Trophoblast cell (in vitro differentiated cells and primary cell): Measurements from ENCODE around the gene NLRP8.

Experiments
- DNase-seq, 2 donors: peaks; one replicate each; pipeline ENCODE4 v3.0.0-alpha.2; 2016
- H2AFZ ChIP-seq: 2 replicates; pipeline ENCODE4 v1.6.1; 2013; ENCODE audit warnings: low read length, moderate library complexity, mild to moderate bottlenecking; ENCODE audit not compliant: insufficient read depth, poor library complexity
- H2AK5ac ChIP-seq: 2 replicates; pipeline ENCODE4 v1.6.1; 2013; ENCODE audit warnings: mild to moderate bottlenecking, low read length
- H2BK120ac ChIP-seq: 2 replicates; pipeline ENCODE4 v1.6.1; 2013; ENCODE audit warnings: low read length, mild to moderate bottlenecking, moderate library complexity; ENCODE audit not compliant: insufficient read depth, poor library complexity
- H2BK12ac ChIP-seq: 2 replicates; pipeline ENCODE4 v1.6.1; 2013; ENCODE audit warnings: mild to moderate bottlenecking, low read length, moderate library complexity
- H2BK5ac ChIP-seq: 2 replicates; pipeline ENCODE4 v1.6.1; 2013; ENCODE audit warnings: low read length, low read depth, moderate library complexity, mild to moderate bottlenecking; ENCODE audit not compliant: poor library complexity
- H3K14ac ChIP-seq: 2 replicates; pipeline ENCODE4 v1.6.1; 2013; ENCODE audit warnings: mild to moderate bottlenecking, low read length
- H3K18ac ChIP-seq: 2 replicates; pipeline ENCODE4 v1.6.1; 2013; ENCODE audit warnings: mild to moderate bottlenecking, low read length
- H3K23ac ChIP-seq: 2 replicates; pipeline ENCODE4 v1.6.1; 2013; ENCODE audit warnings: low read length
- H3K27ac ChIP-seq: 2 replicates; pipeline ENCODE4 v1.5.1; 2013; ENCODE audit warnings: low read depth, mild to moderate bottlenecking, inconsistent platforms, low read length, moderate library complexity
- H3K27me3 ChIP-seq: 2 replicates; pipeline ENCODE4 v1.6.1; 2013; ENCODE audit warnings: inconsistent platforms, mild to moderate bottlenecking, low read length, moderate library complexity; ENCODE audit not compliant: insufficient read depth
- H3K36me3 ChIP-seq, 2 experiments: 1 replicate in 1 of 2; 2 replicates in 1 of 2; pipeline ENCODE4 v1.6.1; 2013; ENCODE audit warnings: low read length in 2 of 2, mild to moderate bottlenecking in 2 of 2, moderate library complexity in 1 of 2; ENCODE audit not compliant: insufficient read depth in 2 of 2, control insufficient read depth in 1 of 2
- H3K4ac ChIP-seq: 2 replicates; pipeline ENCODE4 v1.6.1; 2013; ENCODE audit warnings: low read depth, mild to moderate bottlenecking, low read length, moderate library complexity
- H3K4me1 ChIP-seq, 2 experiments: 1 replicate in 1 of 2; 2 replicates in 1 of 2; pipeline ENCODE4 v1.6.1; 2013; ENCODE audit warnings: low read length in 2 of 2, mild to moderate bottlenecking in 2 of 2, moderate library complexity in 1 of 2; ENCODE audit not compliant: insufficient read depth in 2 of 2, control insufficient read depth in 1 of 2
- H3K4me2 ChIP-seq: 2 replicates; pipeline ENCODE4 v1.6.1; 2013; ENCODE audit warnings: inconsistent platforms, mild to moderate bottlenecking, low read length, moderate library complexity
- H3K4me3 ChIP-seq: 2 replicates; pipeline ENCODE4 v1.5.1; 2013; ENCODE audit warnings: mild to moderate bottlenecking, low read depth, low read length, inconsistent platforms
- H3K79me1 ChIP-seq: one replicate; pipeline ENCODE4 v1.6.1; 2013; ENCODE audit warnings: low read length
- H3K79me2 ChIP-seq: 2 replicates; pipeline ENCODE4 v1.6.1; 2013; ENCODE audit warnings: low read length, mild to moderate bottlenecking; ENCODE audit not compliant: control insufficient read depth, insufficient read depth, poor library complexity
- H3K9ac ChIP-seq: 2 replicates; pipeline ENCODE4 v1.6.1; 2013; ENCODE audit warnings: mild to moderate bottlenecking, low read length
- H3K9me3 ChIP-seq: 2 replicates; pipeline ENCODE4 v1.6.1; 2013; ENCODE audit warnings: low read depth, mild to moderate bottlenecking, control low read depth, inconsistent platforms, low read length; ENCODE audit not compliant: insufficient read depth
- H4K12ac ChIP-seq: 2 replicates; pipeline ENCODE4 v1.6.1; 2013; ENCODE audit warnings: low read depth, mild to moderate bottlenecking, low read length, moderate library complexity
- H4K8ac ChIP-seq: 2 replicates; pipeline ENCODE4 v1.6.1; 2013; ENCODE audit warnings: low read depth, mild to moderate bottlenecking, low read length, moderate library complexity
- H4K91ac ChIP-seq: one replicate; pipeline ENCODE4 v1.6.1; 2013; ENCODE audit warnings: low read depth, mild to moderate bottlenecking, low read length, moderate library complexity
- WGBS: extraction: QIAGEN DNeasy Blood & Tissue Kit; methylation state at CpG from one replicate; pipeline ENCODE4 v1.1.7; 2013; ENCODE audit warnings: missing lambda C conversion rate; ENCODE audit not compliant: insufficient read length, insufficient coverage; ENCODE audit errors: extremely low coverage; 5-methylcytosine and 5-hydroxymethylcytosine counted together

NLRP8 gene

DNA sequence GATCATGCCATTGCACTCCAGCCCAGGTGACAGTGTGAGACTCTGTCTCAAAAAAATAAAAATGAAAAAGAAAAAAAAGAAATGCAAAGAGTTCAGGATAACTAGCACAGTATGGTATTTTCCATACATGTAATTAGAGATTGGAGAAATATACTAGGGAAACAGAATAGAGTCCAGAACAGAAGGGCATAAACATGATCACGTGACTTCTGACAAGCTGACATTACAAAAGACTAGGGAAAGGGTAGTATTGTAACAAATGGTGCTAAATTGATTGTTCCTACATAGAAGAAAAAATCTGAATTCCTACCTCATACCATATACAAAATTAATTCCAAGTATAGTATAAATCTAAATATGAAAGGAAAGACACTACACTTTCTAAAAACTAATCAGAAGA is 37.6 kb downstream of the NLRP8 start:
- no peak overlapping the region for H3K23ac ChIP-seq
- H3K79me1 ChIP-seq = no peaks in the 10 kb centered on the region
- no peak for DNase-seq
- H3K18ac ChIP-seq = no peak overlapping the region
- H3K9ac ChIP-seq = no peak overlapping the region
- no peak overlapping the region for H2BK12ac ChIP-seq
- WGBS = no CpG with 5 or more reads among the region's 1 CpG
- H3K4ac ChIP-seq = no peak overlapping the region
- H3K4me3 ChIP-seq = no peak overlapping the region
- H3K27ac ChIP-seq = no peak overlapping the region
- H4K91ac ChIP-seq = no peak overlapping the region
- no peaks in the 10 kb centered on the region for H3K36me3 ChIP-seq
- H3K9me3 ChIP-seq = peaks cover 19% of the 10 kb centered on the region
- no peak overlapping the region for H4K8ac ChIP-seq
- H3K79me2 ChIP-seq = no peaks in the 10 kb centered on the region
- no peak overlapping the region for H3K4me2 ChIP-seq
- no peak overlapping the region for H2AFZ ChIP-seq
- H3K27me3 ChIP-seq = no peaks in the 10 kb centered on the region
- no peak overlapping the region for H2AK5ac ChIP-seq
- no peaks in the 10 kb centered on the region for H3K4me1 ChIP-seq
- H3K14ac ChIP-seq = no peak overlapping the region
- no peak overlapping the region for H2BK5ac ChIP-seq
- no peak overlapping the region for H2BK120ac ChIP-seq
- no peak overlapping the region for H4K12ac ChIP-seq

- H3K79me2 ChIP-seq = no peaks in the 10 kb centered on the region
- no peak within 1 kb of the TSS for H3K23ac ChIP-seq
- no peak within 1 kb of the TSS for H2AK5ac ChIP-seq
- H3K4me2 ChIP-seq = no peak within 1 kb of the TSS
- H4K8ac ChIP-seq = no peak within 1 kb of the TSS
- H2BK12ac ChIP-seq = no peak within 1 kb of the TSS
- no peaks in the 10 kb centered on the region for H3K79me1 ChIP-seq
- H3K4me3 ChIP-seq = no peak within 1 kb of the TSS
- H3K4me1 ChIP-seq = no peaks in the 10 kb centered on the region
- H2BK5ac ChIP-seq = no peak within 1 kb of the TSS
- H4K91ac ChIP-seq = no peak within 1 kb of the TSS
- no peak within 1 kb of the TSS for H3K27ac ChIP-seq
- no peak within 1 kb of the TSS for H3K4ac ChIP-seq
- no peak for DNase-seq
- no peak within 1 kb of the TSS for H2BK120ac ChIP-seq
- peaks cover 17% of the 10 kb centered on the region for H3K9me3 ChIP-seq
- H3K9ac ChIP-seq = no peak within 1 kb of the TSS
- no peak within 1 kb of the TSS for H3K18ac ChIP-seq
- WGBS = no CpG with 5 or more reads among the region's 10 CpGs
- no peak within 1 kb of the TSS for H4K12ac ChIP-seq
- H3K36me3 ChIP-seq = no peaks in the 10 kb centered on the region
- no peak within 1 kb of the TSS for H2AFZ ChIP-seq
- no peak within 1 kb of the TSS for H3K14ac ChIP-seq
- H3K27me3 ChIP-seq = no peaks in the 10 kb centered on the region
These were observed 38.9 kb downstream of the NLRP8 start, which contains the start of gene NLRP5 for GRCh38 chr19:55986487-55986886. NLRP5 (plus strand) TSS chr19:55986775.

DNA sequence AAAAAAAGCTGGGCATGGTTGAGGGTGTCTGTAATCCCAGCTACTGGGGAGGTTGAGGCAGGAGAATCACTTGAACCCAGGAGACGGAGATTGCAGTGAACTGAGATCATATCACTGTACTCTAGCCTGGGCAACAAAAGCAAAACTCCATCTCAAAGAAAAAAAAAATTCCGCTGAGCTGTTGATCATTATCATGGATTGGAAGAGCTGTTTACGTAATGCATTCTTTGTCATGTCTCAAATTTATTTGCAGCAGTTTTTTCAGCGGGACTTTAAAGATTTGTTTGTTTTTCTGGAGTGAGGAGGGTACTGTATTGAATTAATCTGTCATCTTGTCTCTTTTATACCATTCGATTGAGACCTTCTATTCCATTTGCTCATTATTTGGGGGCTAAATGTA is 43.2 kb downstream of the NLRP8 start:
- H3K9me3 ChIP-seq = peaks cover 13% of the 10 kb centered on the region
- no peak overlapping the region for H3K4me2 ChIP-seq
- H3K9ac ChIP-seq = no peak overlapping the region
- H3K4me3 ChIP-seq = no peak overlapping the region
- H3K23ac ChIP-seq = no peak overlapping the region
- H2AK5ac ChIP-seq = no peak overlapping the region
- DNase-seq = peak in 1 of 2 donors; percentile 60
- no peak overlapping the region for H4K8ac ChIP-seq
- no peak overlapping the region for H2BK120ac ChIP-seq
- no peaks in the 10 kb centered on the region for H3K27me3 ChIP-seq
- no peak overlapping the region for H2AFZ ChIP-seq
- no peak overlapping the region for H3K27ac ChIP-seq
- no peaks in the 10 kb centered on the region for H3K4me1 ChIP-seq
- no peaks in the 10 kb centered on the region for H3K36me3 ChIP-seq
- H2BK12ac ChIP-seq = no peak overlapping the region
- H4K12ac ChIP-seq = no peak overlapping the region
- no peak overlapping the region for H3K4ac ChIP-seq
- no peak overlapping the region for H4K91ac ChIP-seq
- H3K18ac ChIP-seq = no peak overlapping the region
- no CpG with 5 or more reads among the region's 5 CpGs for WGBS
- no peak overlapping the region for H2BK5ac ChIP-seq
- H3K79me2 ChIP-seq = no peaks in the 10 kb centered on the region
- H3K79me1 ChIP-seq = no peaks in the 10 kb centered on the region
- no peak overlapping the region for H3K14ac ChIP-seq

DNA sequence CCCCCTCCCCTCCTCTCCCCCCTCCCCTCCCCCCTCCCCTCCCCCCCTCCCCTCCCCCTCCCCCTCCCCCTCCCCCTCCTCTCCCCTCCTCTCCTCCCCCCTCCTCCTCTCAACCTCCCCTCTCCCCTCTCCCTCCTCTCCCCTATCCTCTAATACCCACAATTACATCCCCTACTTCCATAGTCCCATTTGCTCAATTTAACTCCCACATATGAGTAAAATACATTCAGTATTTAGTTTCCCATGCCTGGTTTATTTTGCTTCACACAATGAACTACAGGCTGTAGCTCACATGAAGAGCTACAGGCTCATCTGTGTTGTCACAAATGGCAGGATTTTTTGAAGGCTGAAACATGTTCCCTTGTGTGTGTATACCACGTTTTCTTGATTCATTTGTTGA is 45.9 kb downstream of the NLRP8 start:
- H4K91ac ChIP-seq = no peak overlapping the region
- peaks cover 2% of the 10 kb centered on the region for H3K9me3 ChIP-seq
- no peak overlapping the region for H2BK120ac ChIP-seq
- H3K4me2 ChIP-seq = no peak overlapping the region
- H3K9ac ChIP-seq = no peak overlapping the region
- no peaks in the 10 kb centered on the region for H3K4me1 ChIP-seq
- no peaks in the 10 kb centered on the region for H3K36me3 ChIP-seq
- no peaks in the 10 kb centered on the region for H3K27me3 ChIP-seq
- H3K4me3 ChIP-seq = no peak overlapping the region
- no peak overlapping the region for H2BK12ac ChIP-seq
- WGBS = no CpG with 5 or more reads among the region's 1 CpG
- H3K79me2 ChIP-seq = no peaks in the 10 kb centered on the region
- no peak overlapping the region for H4K12ac ChIP-seq
- no peak overlapping the region for H2BK5ac ChIP-seq
- no peak overlapping the region for H3K27ac ChIP-seq
- no peak overlapping the region for H4K8ac ChIP-seq
- no peak overlapping the region for H2AFZ ChIP-seq
- H3K79me1 ChIP-seq = no peaks in the 10 kb centered on the region
- no peak for DNase-seq
- H3K14ac ChIP-seq = no peak overlapping the region
- no peak overlapping the region for H3K18ac ChIP-seq
- H3K4ac ChIP-seq = no peak overlapping the region
- H3K23ac ChIP-seq = no peak overlapping the region
- no peak overlapping the region for H2AK5ac ChIP-seq
